ENCODE results near the gene C4orf51.

Gene C4orf51

DNA sequence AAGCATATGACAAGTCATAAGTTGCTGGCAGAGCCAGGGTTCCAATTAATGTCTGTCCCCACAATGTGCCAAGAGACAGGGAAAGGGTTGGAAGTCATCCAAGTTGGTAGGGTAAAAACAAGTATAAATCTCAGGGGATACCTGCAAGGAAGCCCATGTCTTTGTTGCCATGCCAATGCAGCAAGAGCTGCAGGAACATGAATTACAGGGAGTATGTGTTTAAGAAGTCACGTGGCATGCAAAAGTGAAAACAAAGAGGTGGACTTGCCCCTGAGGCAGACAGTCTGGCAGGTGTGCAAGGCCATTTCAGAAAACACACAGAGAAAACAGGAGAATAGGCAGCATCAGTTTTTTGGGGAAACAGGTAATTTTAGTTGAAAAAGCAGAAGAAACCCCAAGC, 29.4 kb downstream of the C4orf51 start:
- DNase-seq (ENCODE audit: extremely low read depth in 1 of 2, low read depth in 1 of 2): no peak

DNA sequence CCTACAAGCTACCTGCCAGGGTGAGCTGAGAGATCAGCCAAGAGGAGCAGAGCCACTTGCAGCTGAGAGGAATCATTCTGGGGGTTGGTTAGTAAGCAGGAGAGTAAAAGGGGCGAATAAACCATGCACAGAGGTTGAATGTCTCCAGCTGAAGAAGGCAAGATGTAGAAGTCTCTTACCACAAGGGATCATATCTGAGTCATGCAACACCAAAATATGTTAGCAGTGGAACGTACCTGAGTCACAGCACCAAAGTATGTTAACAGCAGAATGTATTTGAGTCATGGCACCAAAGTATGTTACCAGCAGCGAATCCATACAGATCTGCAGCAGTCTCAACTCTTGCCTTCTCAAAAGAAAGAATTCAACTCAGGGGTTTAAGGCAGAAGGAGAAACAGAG, 29.9 kb downstream of the C4orf51 start:
- DNase-seq (ENCODE audit: extremely low read depth in 1 of 2, low read depth in 1 of 2): no peak

DNA sequence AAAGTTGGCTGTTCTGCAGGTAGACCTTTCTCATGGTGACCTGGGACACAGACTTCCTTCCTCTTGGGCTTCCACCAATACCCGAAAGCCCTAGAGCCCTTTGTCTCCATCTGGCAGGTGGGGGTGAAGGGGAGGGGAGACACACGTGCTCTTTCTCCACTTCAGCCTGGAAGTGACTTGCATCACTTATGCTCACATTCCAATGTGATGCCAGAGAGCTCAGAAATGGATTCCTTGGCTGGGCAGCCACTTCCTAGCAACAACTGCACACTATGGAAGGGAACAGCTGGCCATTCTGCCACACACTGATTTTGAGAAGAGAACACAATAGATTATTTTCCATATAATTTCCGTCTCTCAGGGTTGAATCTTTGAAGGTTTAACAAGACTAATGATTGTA, 36.3 kb downstream of the C4orf51 start:
- no peak for DNase-seq (ENCODE audit: extremely low read depth in 1 of 2, low read depth in 1 of 2)

DNA sequence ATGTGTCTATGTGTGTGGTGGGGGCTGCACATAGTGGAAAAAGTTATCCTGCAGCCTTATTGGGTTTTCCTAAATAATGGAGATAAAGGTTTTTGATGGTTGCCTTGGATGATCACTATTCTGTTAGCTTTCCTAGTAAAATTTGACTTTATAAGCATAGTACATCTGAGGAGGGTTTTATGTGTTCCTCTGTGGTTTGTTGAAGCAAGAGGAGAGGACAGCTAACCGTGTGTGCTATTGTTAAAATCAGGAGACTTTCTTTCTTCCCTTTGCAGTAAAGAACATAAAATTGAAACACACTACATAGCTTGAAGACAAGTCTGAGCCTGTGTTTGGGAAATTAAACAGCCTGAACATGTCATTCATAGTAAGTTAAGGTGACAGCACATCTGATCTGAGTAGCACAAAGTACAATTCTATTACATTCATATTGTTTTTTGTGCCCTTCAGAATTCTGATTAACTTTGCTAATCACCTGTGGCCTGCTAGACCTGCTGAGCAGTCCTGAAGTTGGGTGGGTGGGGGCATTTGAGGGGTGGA, 36.8 kb downstream of the C4orf51 start:
- no peak for DNase-seq (ENCODE audit: extremely low read depth in 1 of 2, low read depth in 1 of 2)

DNA sequence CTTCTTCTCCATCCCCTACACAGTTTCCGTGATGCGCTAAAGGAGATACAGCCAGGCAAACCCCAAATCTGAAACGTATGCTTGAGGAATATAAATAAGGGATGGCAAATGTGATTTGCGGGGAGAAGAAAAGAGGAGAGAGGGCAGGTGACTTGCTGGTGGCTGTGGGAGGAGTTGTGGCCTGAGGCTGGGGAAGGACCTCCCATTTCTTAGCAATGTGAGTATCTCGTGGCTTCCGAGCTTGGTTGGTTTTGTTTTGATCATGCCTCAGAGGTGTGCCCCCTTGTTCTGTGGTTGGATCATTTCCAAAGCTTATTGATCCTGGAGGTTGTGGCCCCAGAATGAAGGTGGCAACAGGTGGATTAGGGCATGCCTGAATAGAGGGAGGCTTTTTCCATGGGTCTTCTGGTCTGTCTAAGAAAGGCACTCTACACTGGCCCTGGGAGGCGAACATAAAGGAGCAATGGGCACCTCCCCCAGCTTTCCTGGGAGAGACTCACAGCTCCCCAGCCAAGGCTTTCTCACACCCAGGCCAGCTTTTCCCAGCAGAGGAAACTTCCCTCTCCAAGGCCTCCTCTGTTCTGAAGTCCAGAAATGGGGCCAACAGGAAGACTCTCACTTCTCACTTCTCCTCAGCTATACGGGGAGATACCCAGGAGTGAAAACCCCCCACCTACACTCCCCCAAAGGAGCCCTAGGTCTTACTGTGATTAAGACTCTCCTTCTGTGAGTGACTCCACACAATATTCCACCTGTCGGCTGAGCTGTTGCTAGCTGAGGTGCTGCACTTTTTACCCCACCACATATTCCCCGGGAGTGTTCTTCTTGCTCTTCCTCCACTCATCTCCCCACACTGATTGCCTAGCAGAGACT, 40.0 kb downstream of the C4orf51 start:
- no peak for DNase-seq (ENCODE audit: extremely low read depth in 1 of 2, low read depth in 1 of 2)

DNA sequence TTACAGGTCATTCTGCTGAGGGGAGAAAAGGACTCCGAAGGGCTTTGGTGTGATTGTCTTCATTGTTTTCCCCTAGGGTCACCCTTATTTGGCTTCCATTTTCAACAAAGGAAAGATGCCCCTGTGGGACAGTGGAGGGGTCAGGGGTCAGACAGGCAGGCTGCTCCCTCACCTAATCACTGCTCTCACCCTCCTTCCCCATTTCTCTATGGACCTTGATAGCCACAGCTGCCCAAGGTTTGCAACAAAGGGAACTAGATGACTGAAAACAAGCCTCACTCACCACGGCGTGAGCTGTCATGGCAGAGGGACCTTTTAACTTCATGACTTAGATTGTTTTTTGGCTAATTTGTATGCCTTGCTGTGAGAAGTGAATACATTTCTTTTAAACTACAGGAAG, 40.7 kb downstream of the C4orf51 start:
- DNase-seq (ENCODE audit: extremely low read depth in 1 of 2, low read depth in 1 of 2): no peak

DNA sequence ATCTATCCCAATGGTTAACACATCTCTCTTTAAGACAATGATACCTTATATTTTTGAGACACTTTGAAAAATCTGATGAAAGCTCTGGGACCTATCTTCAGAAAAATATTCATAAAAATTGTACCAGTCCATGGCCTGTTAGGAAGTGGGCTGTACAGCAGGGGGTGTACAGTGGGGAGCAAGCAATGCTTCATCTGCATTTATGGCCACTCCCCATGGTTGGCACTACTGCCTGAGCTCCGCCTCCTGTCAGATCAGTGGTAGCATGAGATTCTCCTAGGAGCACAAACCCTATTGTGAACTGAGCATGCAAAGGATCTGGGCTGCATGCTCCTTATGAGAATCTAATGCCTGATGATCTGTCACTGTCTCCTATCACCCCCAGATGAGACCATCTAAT, 42.6 kb downstream of the C4orf51 start:
- DNase-seq (ENCODE audit: extremely low read depth in 1 of 2, low read depth in 1 of 2): no peak

DNA sequence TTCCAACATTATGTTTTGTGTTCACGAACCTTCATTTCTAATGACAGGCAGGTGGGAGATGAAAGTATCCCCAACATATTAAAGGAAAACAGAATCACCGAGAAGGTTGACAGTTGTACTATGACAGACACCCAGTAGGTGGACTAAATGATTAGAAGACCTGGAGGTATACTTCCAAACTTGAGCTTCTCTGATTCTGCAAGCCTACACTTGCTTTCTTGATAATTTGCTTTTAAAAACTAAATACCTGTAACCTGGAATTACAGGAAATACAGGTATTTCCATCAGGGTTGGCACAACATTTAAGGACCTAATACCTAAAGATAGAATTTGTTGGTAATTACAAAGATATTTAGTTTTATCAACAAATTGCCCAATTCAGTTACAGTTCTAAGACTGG, 43.4 kb downstream of the C4orf51 start:
- no peak for DNase-seq (ENCODE audit: extremely low read depth in 1 of 2, low read depth in 1 of 2)

DNA sequence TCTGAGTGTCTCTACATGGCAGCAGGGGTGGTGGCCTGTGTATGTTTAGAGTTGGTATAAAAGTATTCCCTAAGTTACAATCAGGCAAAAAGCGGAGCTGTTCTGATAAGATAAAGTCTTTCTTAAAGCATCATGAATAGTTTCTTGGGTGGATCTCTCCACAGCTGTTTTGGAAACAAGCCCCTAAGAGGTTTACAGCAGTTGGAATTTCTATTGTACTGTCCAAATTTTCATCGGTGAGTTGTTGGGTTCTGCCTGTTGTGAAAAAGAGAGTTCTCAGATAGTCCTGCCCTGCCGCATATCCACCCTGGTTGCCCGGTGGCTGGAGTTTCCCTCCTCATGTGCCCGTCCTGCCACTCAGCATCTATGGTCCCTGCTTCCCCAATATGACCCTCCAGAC, 50.1 kb downstream of the C4orf51 start:
- no peak for DNase-seq (ENCODE audit: extremely low read depth in 1 of 2, low read depth in 1 of 2)

DNA sequence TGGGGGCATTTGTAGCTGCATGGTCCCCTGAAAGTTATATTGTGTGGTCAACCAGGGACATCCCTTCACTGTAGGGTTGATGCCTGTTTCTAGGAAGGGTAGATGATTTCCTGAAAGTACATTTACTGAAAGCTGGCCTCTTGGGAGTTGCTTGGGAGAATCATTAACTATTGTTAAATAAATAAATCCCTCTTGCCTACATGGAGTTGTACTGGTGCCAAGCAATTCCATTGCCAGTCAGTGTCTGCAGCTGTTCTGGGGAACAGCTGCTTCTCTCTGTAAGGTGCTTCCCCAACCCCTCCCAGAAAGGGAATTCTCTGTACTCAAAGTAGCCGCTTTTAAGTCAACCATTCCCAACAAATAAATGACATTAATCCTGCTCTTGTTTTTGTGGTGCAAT, 51.1 kb downstream of the C4orf51 start:
- DNase-seq (ENCODE audit: extremely low read depth in 1 of 2, low read depth in 1 of 2): no peak

DNA sequence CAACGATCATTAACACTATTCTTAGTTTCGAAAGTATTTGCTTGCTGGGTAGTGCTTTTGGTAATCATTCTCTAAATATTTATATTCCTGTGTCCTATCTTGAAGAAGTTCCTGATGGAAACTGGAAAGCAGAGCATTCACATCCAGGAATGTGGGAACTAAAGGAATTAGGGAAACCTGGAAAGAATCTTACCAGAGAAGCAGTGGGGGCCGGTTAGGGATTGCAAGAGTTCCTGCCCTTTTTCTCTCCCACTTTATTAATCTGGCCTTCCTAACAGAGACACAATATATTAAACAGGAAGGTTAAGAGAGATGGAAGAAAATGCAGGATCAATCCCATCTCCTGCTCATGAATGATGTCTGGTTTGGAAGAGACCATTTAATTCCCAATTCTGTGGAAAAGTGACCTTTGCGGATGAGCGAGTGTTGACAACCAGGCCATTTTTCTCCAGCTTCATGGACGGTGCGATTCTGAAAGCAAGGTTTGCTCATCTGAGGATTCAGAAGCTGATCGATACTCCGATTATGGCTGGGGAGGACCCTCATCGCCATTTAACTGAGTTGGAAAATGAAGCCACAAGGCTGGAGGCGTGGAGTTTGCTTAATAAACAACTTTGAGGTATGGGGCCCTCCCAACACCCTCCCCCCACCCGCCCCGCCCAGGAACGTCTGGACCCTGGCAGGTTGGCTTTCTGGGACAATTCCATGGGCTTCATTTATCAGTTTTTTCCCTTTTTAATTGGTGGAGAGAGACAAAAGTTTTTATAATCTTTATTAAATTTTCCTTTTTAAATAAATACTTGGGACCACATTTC, 52.3 kb downstream of the C4orf51 start:
- DNase-seq (ENCODE audit: extremely low read depth in 1 of 2, low read depth in 1 of 2): no peak

DNA sequence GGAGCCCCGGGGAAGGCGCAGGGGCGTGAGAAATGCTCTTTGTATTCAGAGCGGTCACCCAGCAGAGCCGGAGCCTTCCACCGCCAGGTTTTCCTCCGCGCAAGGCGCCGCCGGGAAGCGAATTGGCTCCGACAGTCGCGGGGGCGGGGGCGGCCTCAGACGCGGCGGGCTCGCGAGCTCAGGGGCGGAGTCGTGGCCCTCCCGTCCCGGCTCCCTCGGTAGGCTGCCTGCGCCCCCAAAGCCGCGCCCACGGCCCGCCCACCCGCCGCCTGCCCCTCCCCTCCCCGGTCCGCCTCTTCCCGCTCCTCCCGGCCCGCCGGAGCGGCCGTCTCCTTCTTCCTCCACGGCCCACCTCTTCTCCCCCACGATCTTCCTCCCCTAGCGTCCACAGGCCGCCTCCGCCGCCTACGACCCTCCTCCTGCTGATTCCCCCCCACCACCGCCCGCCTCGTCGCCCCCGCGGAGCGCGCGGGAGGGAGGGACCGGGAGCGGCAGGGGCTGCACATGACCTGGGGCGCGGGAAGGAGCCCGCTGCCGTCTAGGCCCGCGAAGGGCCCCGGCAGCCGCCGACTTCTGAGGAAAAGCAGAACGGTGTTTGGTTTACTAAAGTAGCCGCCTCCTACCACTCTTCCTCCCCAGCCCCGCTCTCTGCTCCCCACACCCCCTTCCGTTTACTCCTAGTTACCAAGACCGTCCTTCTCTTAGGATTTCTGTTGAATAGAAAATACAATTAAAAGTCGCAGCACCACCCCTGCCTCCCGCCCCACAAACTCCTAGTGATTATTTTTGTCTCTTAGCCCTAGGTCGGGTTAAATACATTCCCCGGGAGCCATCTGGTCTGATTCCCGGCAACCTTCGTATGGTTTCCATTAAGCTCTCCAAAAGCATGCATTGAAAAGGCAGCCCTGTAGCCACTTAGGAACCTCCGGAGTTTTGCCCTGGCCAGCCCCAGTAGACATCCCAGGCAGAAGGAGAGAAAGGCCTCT, 53.2 kb downstream of the C4orf51 start:
- DNase-seq (ENCODE audit: extremely low read depth in 1 of 2, low read depth in 1 of 2): peak; percentile 51 to 78

DNA sequence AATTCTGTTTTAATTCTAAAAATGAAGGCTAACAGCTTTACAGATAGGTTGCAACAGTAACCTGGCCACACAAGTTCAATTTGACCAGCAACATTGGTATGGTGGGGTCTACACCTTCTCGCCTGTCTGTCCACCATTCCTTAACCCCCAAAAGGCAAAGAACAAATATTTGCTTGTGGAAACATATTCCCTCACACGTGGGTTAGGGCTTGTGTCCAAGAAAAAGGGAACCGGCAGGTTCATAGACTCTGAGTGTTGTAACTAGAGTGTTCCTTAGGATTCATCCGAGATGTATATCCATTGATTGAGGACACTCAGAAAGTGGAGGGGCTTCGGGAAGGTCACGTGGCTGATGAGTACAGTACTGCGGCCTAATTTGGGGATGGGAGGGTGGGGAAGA, 54.1 kb downstream of the C4orf51 start:
- DNase-seq (ENCODE audit: extremely low read depth in 1 of 2, low read depth in 1 of 2): no peak

DNA sequence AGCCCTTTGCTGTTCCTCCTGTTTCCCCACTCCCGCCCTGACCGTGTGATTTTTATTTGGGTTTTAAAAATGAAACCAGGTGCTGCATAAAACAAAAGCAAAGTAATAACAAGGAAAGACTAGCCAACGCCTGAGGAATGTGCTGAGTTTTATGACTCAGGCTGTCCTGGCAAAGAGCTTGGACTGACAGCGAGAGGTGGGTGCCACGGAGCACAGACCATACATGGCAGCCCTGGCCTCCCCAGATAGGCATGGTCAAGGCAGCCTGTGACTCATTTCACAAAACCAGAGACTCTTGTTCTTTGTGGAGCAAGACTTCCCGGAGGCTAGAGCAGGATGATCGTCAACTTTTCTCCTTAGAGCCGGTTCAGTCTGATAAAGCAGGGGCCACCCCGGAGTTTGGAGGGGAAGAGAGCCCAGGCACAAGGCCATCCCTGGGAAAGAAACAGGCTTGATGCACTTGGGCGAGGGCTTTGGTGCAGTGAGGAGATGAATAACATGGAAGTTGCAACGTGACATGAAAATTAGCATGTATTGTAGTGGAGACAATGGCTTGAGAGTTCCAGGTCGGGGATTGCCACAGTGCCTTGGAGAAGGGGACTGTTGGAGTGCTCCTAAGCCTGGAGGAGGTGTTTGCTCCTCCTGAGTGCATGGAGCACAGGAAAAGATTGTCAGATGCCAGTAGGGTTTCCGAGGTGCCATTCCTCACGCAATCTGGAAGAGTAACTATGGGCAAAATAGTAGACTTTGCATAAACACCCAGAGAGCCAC, 54.8 kb downstream of the C4orf51 start:
- no peak for DNase-seq (ENCODE audit: extremely low read depth in 1 of 2, low read depth in 1 of 2)

DNA sequence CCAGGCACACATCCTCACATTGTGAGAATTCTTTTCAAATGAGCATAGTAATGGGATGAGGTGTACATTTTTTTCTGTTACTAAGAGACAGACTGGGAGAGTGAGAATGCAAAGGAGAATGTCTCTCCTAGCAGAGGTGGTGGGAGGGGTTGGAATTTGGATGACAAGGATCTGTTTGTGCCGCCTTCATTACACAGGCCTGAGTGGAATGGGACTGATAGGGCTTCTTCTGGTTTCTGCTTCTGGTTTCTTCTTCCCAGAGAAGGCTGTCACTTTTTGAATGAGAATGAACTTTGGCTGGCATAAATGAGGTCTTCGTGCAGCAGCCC, 55.4 kb downstream of the C4orf51 start:
- DNase-seq (ENCODE audit: extremely low read depth in 1 of 2, low read depth in 1 of 2): no peak

DNA sequence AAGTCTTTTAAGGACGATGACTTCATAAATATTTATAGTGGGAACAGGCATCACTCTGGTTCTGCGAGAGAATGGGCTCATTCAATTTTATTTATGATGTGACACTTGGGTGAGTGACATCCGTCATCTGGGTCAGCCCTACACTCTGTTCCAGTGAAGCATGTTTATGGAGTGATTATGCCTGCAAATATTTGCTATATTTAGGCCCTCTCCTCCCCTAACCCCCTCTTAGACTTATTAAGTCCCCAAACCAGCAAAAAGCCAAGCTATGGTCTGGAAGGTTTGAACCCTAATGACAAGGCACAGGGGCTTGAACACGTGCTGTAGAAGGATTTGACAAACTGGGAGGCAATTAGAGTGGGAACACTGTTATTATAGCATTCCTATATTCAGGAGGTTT, 55.9 kb downstream of the C4orf51 start:
- DNase-seq (ENCODE audit: extremely low read depth in 1 of 2, low read depth in 1 of 2): no peak

DNA sequence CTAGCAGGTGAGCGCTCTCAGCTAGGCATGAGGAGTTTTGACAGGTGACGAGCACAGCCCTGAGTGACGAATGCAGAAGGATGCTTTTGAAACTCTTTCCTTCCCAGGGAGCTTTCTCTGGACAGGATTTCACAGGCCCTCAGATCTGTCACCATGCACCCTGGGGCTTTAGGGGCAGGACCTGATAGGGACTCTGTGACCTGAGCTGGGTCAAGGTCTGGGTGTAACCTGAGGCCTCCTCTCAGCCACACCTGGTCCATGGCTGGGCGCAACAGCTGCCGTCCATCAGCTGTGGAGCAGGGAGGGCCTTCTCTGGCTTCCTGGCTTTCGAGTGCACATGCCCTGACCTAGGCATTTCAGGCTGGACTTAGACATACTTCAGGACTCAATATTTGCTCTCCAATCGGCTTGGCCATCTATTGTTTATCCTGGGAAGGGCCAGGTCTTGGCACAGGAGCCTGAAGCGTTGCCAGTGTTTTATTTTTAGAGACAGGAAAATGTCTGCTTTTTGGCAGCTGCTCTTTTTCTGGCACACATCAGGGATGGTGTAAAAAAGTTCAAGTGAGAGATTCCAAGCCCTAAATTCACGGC, 56.4 kb downstream of the C4orf51 start:
- DNase-seq (ENCODE audit: extremely low read depth in 1 of 2, low read depth in 1 of 2): no peak

DNA sequence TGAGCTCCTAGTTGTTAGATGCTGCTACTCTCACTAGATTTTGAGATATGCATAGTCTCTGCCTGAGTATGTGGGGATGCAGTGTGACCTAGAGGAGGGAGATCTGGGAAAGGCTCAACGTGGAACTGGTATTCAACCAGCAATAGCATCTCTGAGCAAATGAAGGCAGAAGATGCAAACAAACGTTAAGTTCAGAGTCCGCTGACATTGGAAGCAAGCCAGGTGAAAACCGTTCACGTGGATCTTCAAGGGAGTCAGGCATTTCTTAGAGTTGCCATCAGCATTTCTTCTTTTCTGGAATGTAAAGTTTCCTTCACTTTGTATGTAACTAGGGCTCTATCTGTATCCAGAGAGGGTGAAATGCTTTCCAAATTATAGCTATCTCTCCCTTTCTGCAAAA, 59.9 kb downstream of the C4orf51 start:
- DNase-seq (ENCODE audit: extremely low read depth in 1 of 2, low read depth in 1 of 2): no peak

DNA sequence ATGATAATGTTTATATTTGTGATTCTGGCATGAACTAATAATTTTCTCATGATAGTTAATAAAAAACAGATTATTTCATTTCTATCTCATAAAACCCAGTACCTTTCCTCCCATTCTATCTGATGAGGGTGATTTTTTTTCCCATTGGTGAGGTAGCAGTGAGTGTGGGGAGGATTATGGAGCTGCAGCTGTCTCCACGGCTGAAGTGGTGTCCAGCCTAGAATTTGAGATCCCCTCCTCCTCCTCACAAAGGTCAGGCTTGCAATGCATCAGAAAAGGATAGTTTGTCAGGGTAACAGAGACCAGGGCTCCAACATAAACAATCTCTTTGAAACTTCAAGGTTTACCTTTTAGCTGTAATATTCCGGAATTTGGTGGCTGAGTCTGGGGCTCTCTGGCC, 60.9 kb downstream of the C4orf51 start:
- DNase-seq (ENCODE audit: extremely low read depth in 1 of 2, low read depth in 1 of 2): no peak

DNA sequence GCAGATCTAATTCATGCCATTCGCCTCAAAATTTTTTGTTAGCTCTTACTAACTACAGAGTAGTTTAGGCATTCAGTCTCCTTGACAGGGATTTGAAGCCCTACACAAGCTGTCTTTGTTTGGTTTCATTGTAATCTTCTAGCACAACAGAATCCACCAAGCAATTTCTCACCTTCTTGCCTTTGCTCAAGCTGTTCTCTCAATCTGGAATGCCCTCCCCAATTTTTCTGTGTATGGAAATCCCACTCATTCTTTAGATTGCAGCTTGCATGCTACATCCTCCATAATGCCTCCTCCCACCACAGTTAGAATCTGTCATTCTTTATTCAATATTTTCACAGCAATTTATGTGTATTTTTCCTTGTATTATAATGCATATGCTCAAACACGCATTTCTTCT, 63.7 kb downstream of the C4orf51 start:
- no peak for DNase-seq (ENCODE audit: extremely low read depth in 1 of 2, low read depth in 1 of 2)
